Endothelial cell of umbilical vein (primary cell): ENCODE data around the gene OPA3.

Experiments
- EZH2 ChIP-seq: IDR thresholded peaks from 2 replicates; pipeline ENCODE4 v1.6.1; 2012; ENCODE audit warnings: borderline replicate concordance, low read depth, mild to moderate bottlenecking, moderate library complexity, low read length, inconsistent platforms; ENCODE audit not compliant: severe bottlenecking
- POLR2A ChIP-seq: IDR thresholded peaks from 2 replicates; pipeline ENCODE4 v1.6.1; 2012; ENCODE audit warnings: low read depth, mild to moderate bottlenecking, control low read depth, low read length
- TF ChIP-seq, protein P1 (sequence below): IDR thresholded peaks from 2 replicates; pipeline ENCODE4 v1.6.1; 2011; ENCODE audit not compliant: insufficient read depth, insufficient read length
- TF ChIP-seq, protein P2 (sequence below), 2 donors: IDR thresholded peaks; 1 replicate in 1 of 2; 2 replicates in 1 of 2; pipeline ENCODE4 v1.5.1; 2011; ENCODE audit warnings: low read length in 2 of 2, mild to moderate bottlenecking in 2 of 2, moderate library complexity in 2 of 2, control low read depth in 1 of 2, inconsistent platforms in 1 of 2, low read depth in 1 of 2; ENCODE audit not compliant: insufficient read depth in 1 of 2; ENCODE audit errors: extremely low read depth in 1 of 2

DNA sequence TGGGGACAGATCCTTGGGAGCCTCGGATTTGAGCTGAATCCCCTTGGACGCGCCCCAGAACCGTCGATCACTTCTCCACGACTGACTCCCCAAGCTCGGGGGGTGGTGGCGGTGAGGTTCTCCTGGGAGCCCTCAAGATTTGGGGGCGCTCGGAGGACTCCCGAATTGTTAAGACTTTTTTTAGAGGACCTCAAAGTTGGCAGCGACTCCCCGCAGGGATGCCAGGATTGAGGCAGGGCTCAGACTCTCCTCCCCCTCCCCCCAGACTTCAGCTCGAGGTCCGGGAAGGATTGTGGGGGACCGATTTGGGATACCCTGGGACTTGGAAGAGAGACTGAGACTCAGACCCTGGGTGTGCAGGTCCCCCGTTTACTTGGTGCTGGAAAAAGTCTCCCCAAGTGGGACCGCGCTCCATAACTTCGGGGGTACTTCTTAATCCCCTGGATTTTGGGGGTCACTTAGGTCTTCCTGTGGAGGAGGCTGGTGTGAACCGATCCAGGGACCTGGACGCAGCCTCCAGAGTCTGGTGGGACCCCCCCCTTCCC, 76.7 kb downstream of the OPA3 start:
- TF ChIP-seq, protein P1, sequence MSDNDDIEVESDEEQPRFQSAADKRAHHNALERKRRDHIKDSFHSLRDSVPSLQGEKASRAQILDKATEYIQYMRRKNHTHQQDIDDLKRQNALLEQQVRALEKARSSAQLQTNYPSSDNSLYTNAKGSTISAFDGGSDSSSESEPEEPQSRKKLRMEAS: no peak
- TF ChIP-seq EZH2: no peak
- TF ChIP-seq, protein P2, sequence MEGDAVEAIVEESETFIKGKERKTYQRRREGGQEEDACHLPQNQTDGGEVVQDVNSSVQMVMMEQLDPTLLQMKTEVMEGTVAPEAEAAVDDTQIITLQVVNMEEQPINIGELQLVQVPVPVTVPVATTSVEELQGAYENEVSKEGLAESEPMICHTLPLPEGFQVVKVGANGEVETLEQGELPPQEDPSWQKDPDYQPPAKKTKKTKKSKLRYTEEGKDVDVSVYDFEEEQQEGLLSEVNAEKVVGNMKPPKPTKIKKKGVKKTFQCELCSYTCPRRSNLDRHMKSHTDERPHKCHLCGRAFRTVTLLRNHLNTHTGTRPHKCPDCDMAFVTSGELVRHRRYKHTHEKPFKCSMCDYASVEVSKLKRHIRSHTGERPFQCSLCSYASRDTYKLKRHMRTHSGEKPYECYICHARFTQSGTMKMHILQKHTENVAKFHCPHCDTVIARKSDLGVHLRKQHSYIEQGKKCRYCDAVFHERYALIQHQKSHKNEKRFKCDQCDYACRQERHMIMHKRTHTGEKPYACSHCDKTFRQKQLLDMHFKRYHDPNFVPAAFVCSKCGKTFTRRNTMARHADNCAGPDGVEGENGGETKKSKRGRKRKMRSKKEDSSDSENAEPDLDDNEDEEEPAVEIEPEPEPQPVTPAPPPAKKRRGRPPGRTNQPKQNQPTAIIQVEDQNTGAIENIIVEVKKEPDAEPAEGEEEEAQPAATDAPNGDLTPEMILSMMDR (IDR thresholded peaks at IDR 0.05; ENCODE audit: extremely low read depth in 1 of 2, insufficient read depth in 1 of 2, low read depth in 1 of 2, low read length in 2 of 2): no peak
- TF ChIP-seq POLR2A: no peak
